Measurements from ENCODE around the gene NDUFA12. TPM values are rescaled to one million over a fixed set of nuclear protein-coding genes. Genes with fewer than 3 reads are reported as not detected.

The NDUFA12 gene
- polyA plus RNA-seq, result 1,013 and 1,030 TPM in 2 replicates

DNA sequence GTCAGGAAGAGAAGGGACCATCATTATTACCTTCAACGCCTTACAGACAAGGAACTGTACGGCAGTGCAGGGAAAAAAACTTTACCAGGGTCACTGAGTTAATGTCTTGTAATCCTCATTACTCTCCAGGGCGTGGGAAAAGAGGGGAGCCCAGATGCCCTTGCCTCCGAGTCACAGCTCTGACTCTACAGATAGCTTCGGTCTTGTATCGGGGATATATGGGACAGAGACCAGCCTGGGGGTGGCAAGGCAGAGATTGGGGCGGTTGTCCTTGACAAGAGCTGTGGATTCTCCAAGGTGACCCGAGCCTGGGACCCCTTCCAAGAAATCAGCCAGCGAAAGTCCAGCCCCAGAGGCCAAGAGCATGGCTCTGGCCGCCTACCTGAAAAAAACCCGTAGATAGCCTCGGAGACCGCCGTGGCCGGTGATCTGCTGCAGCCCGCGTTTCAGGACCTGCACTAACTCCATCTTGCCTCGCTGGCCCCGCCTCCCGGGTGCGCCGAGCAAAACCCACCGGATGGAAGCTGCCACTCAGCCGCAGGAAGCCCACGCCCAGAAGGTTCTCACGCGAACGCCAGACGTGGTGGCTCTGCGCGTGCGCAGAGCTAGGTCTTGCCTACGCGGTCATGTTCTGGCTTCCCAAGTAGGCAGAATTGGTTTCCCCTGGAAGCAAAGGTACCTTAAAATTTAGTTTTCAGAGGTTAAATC is at the start of gene NDUFA12:
NDUFA12 (minus strand) TSS at position 485 of the 708 bp plus-strand sequence; CDS start at position 468, 17 bp downstream.

Other genes starting within 250 kb of the NDUFA12 start
- 44.6 and 53.5 TPM in 2 replicates for gene NR2C1, start 69.9 kb upstream of the NDUFA12 start, polyA plus RNA-seq
- gene FGD6, start 213.8 kb upstream of the NDUFA12 start, polyA plus RNA-seq, result 1.1 and 2.8 TPM in 2 replicates
- gene VEZT, start 214.1 kb upstream of the NDUFA12 start, polyA plus RNA-seq, result 162 and 210 TPM in 2 replicates

Measured in Purkinje cell (primary cell).